D721Med (cell line): Measurements from ENCODE around the gene SLC1A6.
"Not testable (repeated sequence)": the region's sequence is repeated elsewhere in the genome, so short reads cannot be mapped to it uniquely, and the experiment has no call there.

Source experiments
- DNase-seq: peaks from one replicate; pipeline ENCODE4 v3.0.0; 2011; ENCODE audit warnings: low spot score; ENCODE audit not compliant: insufficient read length
- FAIRE-seq: peaks from 2 replicates; lab custom pipeline; 2011; peaks lifted over from hg19 to GRCh38; lab: Jason Lieb, UNC
- TF ChIP-seq, protein P1 (sequence below): IDR thresholded peaks from 2 replicates; pipeline ENCODE4 v1.5.1; 2012; ENCODE audit warnings: mild to moderate bottlenecking, control low read depth; ENCODE audit not compliant: insufficient read depth; ENCODE audit errors: missing control alignments

The SLC1A6 gene

DNA sequence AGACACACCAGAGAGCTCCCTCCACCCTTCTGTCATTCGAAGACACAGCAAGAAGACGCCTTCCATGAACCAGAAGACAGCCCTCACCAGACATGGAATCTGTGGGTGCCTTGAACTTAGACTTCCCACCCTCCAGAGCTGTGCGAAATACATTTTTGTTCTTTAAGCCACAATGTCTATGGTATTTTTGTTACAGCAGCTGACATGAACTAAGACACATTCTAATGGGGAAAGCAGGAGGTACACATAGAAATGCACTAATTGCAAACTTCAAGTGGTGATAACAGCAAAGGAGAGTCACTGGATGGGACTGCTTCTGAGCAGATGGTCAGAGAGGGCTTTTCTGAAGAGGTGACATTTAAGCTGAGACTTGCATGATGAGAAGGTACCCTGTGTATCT is 22.2 kb downstream of the SLC1A6 start:
- DNase-seq: no peak
- FAIRE-seq: no peak
- TF ChIP-seq, protein P1, sequence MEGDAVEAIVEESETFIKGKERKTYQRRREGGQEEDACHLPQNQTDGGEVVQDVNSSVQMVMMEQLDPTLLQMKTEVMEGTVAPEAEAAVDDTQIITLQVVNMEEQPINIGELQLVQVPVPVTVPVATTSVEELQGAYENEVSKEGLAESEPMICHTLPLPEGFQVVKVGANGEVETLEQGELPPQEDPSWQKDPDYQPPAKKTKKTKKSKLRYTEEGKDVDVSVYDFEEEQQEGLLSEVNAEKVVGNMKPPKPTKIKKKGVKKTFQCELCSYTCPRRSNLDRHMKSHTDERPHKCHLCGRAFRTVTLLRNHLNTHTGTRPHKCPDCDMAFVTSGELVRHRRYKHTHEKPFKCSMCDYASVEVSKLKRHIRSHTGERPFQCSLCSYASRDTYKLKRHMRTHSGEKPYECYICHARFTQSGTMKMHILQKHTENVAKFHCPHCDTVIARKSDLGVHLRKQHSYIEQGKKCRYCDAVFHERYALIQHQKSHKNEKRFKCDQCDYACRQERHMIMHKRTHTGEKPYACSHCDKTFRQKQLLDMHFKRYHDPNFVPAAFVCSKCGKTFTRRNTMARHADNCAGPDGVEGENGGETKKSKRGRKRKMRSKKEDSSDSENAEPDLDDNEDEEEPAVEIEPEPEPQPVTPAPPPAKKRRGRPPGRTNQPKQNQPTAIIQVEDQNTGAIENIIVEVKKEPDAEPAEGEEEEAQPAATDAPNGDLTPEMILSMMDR: no peak

DNA sequence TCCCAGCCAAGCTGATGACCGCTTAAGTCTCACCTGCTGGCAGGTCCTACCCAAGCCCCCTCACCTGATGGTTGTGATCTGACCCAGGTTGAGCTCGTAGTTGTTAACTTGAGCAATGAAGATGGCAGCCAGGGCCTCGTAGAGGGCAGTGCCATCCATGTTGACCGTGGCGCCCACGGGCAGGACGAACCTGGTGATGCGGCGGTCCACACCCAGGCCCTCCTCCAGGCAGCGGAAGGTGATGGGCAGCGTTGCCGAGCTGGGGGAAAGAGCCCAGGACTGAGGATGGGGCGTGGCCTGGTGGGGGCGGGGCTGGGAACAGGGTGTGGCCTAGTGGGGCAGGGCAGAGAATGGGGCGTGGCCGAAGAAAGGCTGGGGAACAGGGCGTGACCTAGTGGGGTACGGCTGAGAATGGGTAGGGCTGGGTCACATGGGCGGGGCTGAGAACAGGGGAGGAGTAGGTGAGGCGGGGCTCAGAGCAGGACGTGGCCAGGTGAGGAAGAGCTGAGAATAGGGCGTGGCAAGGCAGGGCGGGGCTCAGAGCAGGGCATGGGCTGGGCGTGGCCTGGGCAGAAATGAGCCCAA is 25.5 kb downstream of the SLC1A6 start:
- FAIRE-seq (no peak), DNase-seq (no peak)
- TF ChIP-seq, protein P1: no peak

DNA sequence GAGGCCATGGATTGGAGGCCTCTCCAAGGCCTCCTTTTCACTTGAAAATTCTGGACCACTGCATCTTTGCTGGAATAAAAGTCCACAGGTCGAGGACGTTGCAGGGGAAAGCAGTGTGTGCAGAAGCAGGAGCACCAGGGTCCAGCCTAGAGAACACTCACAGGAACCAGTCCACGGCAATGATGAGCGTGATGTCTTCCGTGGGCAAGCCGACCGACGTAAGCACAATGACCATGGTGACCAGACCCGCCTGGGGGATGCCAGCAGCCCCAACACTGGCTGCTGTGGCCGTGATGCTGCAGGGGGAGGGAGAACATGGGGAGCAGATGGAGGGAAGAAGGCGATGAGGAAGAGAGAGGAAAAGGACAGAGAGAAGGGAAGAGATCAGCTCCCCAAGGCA is 26.9 kb downstream of the SLC1A6 start:
- FAIRE-seq (no peak), DNase-seq (no peak)
- TF ChIP-seq, protein P1: no peak

DNA sequence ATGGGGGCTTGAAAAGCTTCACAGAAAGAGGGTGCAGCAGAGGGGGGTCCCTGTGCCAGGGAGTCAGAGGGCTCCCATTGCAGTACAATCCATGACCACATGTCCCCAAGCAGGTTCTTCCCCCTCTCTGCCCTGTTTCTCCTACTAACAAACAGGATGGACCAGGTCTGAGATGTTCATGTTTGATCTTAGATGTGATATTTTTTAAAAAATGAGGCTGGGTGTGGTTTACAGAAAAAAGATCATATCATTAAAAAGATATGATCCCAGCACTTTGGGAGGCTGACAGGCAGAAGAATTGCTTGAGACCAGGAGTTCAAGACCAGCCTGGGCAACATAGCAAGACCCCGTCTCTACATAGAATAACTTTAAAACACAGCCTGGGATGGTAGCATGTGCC is 29.2 kb downstream of the SLC1A6 start:
- FAIRE-seq (no peak), DNase-seq (no peak)
- TF ChIP-seq, protein P1: no peak

DNA sequence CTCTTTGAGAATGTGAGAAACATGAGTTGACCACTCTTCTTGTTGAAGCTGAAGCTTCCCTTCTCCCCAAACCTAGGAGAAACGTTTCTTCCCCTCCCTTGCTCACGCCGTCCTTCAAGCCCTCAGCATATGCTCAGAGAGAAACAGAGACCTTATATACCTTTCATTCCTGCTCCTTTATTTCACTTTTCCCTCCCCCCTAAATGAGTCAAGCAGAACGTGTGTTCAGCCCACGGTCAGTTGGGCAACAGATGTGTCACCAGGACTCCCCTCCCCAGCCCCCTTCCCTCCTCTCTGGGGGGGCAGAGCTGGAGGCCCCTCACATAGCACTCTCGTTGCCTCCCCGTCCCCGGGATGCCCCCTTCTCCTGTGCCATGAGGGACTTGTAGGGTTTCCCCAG is 29.8 kb downstream of the SLC1A6 start:
- FAIRE-seq (no peak), DNase-seq (no peak)
- TF ChIP-seq, protein P1: no peak

DNA sequence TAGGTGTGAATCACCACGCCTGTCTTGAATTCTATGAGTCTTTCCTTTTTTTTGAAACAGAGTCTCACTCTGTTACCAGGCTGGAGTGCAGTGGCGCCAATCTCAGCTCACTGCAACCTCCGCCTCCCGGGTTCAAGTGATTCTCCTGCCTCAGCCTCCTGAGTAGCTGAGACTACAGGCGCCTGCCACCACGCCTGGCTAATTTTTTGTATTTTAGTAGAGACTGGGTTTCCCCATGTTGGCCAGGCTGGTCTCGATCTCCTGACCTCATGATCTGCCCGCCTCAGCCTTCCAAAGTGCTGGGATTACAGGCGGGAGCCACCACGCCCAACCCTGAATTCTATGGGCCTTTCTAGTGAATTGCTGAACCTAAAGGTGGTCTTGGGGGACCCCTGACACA is 30.3 kb downstream of the SLC1A6 start:
- not testable (repeated sequence) for FAIRE-seq, DNase-seq

DNA sequence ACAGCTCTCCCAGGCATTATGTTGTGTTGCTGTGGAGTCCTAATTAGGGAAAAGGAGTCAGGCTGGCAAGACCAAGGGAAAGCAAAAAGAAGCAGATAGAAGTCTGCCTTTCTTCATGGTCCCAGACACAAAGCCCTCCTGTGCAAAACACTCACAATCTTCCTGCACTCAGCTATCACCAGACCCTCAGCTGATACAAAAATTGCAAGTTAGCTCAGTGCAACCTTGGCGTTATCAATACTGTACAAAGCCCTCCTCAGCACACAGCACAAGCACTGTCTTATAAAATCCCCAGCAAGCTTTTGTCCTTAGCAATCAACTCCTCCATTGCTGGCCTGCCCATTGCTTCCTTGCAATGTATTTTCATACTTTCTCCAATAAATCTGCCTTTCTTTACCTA is 35.2 kb downstream of the SLC1A6 start:
- DNase-seq: no peak
- FAIRE-seq: no peak
- TF ChIP-seq, protein P1: no peak

DNA sequence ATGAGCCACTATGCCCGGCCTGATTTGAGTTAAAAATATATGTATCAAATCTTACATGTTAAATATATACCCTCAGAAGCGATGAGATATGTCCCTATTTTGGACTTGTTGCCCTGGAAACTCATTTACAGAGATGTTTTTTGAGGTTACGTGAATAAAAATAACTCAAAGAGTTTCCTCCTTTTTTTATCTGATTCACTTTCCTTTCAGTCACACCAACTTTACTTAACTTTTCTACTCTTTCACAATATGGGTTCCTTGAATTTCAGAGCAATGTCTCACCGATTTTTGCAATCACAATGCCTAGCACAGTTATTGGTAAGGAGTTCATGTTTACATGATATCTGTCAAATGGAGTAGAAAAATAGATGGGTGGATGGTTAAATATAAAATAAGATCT is 36.1 kb downstream of the SLC1A6 start:
- no peak for DNase-seq
- TF ChIP-seq, protein P1: no peak
- FAIRE-seq: no peak
